ENCODE results near the gene CACNA2D1. TPM values are rescaled to one million over a fixed set of nuclear protein-coding genes. Genes with fewer than 3 reads are reported as not detected.

CACNA2D1 gene
- total and polyA plus RNA-seq, 9 of the 15 experiments (the other 6 are each of a cell fraction or from before 2014, with no cell fraction given), result 0.49 TPM; not detected in 8

- Histone ChIP-seq H4K20me1 (replicated peaks; ENCODE audit: control insufficient read depth, insufficient read depth, low read length) (no peaks in the 10 kb centered on the region), H3K4me2 (ENCODE audit: insufficient read depth, low read length) (no peak overlapping the region), H2AFZ (ENCODE audit: low read depth, low read length) (no peak overlapping the region), H3K4me3 (no peak overlapping the region), H3K27me3 (ENCODE audit: control insufficient read depth in 2 of 2, insufficient read depth in 2 of 2, low read length in 2 of 2) (no peaks in the 10 kb centered on the region), H3K36me3 (ENCODE audit: control insufficient read depth, insufficient read depth, low read length) (no peaks in the 10 kb centered on the region), H3K9ac (ENCODE audit: insufficient read depth in 1 of 2, low read depth in 2 of 2, low read length in 2 of 2) (no peak overlapping the region), H3K4me1 (replicated peaks in 1 of 2; ENCODE audit: control insufficient read depth in 2 of 2, insufficient read depth in 2 of 2, low read length in 2 of 2) (no peaks in the 10 kb centered on the region), H3K27ac (ENCODE audit: extremely low read depth, low read depth, low read length) (no peak overlapping the region), H3K9me1 (ENCODE audit: control insufficient read depth, insufficient read depth, low read length) (no peaks in the 10 kb centered on the region), H3K79me2 (ENCODE audit: control insufficient read depth, insufficient read depth, low read length) (no peaks in the 10 kb centered on the region), H3K9me3 (replicated peaks; ENCODE audit: control insufficient read depth, insufficient read depth, low read depth, low read length) (no peaks in the 10 kb centered on the region; the same call in 1 of the 2 replicates)
- no peak for FAIRE-seq
- ChIA-PET CTCF (ENCODE audit: low intra/inter-chr PET ratio) (no interaction called here), POLR2A (no interaction called here)
- no peak for DNase-seq (ENCODE audit: extremely low read depth in 1 of 4, low spot score in 3 of 4)
- intact Hi-C loops (cut with micrococcal nuclease) (no loop called here), in situ Hi-C loops (cut with MboI) (no loop called here)
- 3% methylated on average over 2 of the region's 2 CpGs for WGBS (ENCODE audit: insufficient coverage, low coverage, missing lambda C conversion rate)
- ATAC-seq, result no peak
- no TSS peak for BruUV-seq (replicated peaks)
- no peak for TF ChIP-seq SIX5 (IDR thresholded peaks at IDR 0.05; ENCODE audit: borderline replicate concordance in 1 of 2, insufficient read depth in 1 of 2, low read depth in 1 of 2, low read length in 2 of 2)
- no peak for TF ChIP-seq ZNF639 (CRISPR knock-in tag; conservative IDR thresholded peaks at IDR 0.05 in 1 of 2, IDR thresholded peaks at IDR 0.05 in 1 of 2)
- TF ChIP-seq, protein P1, sequence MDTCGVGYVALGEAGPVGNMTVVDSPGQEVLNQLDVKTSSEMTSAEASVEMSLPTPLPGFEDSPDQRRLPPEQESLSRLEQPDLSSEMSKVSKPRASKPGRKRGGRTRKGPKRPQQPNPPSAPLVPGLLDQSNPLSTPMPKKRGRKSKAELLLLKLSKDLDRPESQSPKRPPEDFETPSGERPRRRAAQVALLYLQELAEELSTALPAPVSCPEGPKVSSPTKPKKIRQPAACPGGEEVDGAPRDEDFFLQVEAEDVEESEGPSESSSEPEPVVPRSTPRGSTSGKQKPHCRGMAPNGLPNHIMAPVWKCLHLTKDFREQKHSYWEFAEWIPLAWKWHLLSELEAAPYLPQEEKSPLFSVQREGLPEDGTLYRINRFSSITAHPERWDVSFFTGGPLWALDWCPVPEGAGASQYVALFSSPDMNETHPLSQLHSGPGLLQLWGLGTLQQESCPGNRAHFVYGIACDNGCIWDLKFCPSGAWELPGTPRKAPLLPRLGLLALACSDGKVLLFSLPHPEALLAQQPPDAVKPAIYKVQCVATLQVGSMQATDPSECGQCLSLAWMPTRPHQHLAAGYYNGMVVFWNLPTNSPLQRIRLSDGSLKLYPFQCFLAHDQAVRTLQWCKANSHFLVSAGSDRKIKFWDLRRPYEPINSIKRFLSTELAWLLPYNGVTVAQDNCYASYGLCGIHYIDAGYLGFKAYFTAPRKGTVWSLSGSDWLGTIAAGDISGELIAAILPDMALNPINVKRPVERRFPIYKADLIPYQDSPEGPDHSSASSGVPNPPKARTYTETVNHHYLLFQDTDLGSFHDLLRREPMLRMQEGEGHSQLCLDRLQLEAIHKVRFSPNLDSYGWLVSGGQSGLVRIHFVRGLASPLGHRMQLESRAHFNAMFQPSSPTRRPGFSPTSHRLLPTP (IDR thresholded peaks at IDR 0.05; ENCODE audit: borderline replicate concordance, extremely low read depth, insufficient read length), result no peak
- TF ChIP-seq ZMIZ1 (IDR thresholded peaks at IDR 0.05; ENCODE audit: low read depth in 2 of 2, low read length in 2 of 2), result no peak
- no peak for TF ChIP-seq HDAC6 (IDR thresholded peaks at IDR 0.05; ENCODE audit: low read depth, low read length)
- TF ChIP-seq FOXP1 (CRISPR knock-in tag; IDR thresholded peaks at IDR 0.05), result no peak
- no peak for TF ChIP-seq ZNF124 (CRISPR knock-in tag; IDR thresholded peaks at IDR 0.05)
Observed at GRCh38 chr7:82376739-82377138, 66.8 kb downstream of the CACNA2D1 start.

All from K562 (cell line).